ENCODE measurements around the gene SENP1.

The SENP1 gene

GRCh38 chr12:48030173-48030650 is 75.7 kb downstream of the SENP1 start:
- Histone ChIP-seq H3K9ac (ENCODE audit: low read depth, low read length) (no peak overlapping the region), H3K27me3 (ENCODE audit: control insufficient read depth, insufficient read depth, low read length) (peaks cover 100% of the 10 kb centered on the region), H3K4me3 (ENCODE audit: low read depth, low read length) (no peak overlapping the region), H3K9me3 (ENCODE audit: control insufficient read depth, insufficient read depth, low read length) (no peaks in the 10 kb centered on the region), H3K36me3 (ENCODE audit: control insufficient read depth, insufficient read depth, low read length) (no peaks in the 10 kb centered on the region), H3K4me1 (ENCODE audit: control insufficient read depth, insufficient read depth, low read length) (no peaks in the 10 kb centered on the region)

- H3K36me3 ChIP-seq (ENCODE audit: control insufficient read depth, insufficient read depth, low read length), result no peaks in the 10 kb centered on the region
- H3K4me3 ChIP-seq (ENCODE audit: low read depth, low read length), result no peak overlapping the region
- no peaks in the 10 kb centered on the region for H3K4me1 ChIP-seq (ENCODE audit: control insufficient read depth, insufficient read depth, low read length)
- no peak overlapping the region for H3K9ac ChIP-seq (ENCODE audit: low read depth, low read length)
- peaks cover 100% of the 10 kb centered on the region for H3K27me3 ChIP-seq (ENCODE audit: control insufficient read depth, insufficient read depth, low read length)
- no peaks in the 10 kb centered on the region for H3K9me3 ChIP-seq (ENCODE audit: control insufficient read depth, insufficient read depth, low read length)
These were observed 76.2 kb downstream of the SENP1 start for GRCh38 chr12:48029491-48030172.

GRCh38 chr12:48028541-48029431 is 77.1 kb downstream of the SENP1 start:
- Histone ChIP-seq H3K36me3 (ENCODE audit: control insufficient read depth, insufficient read depth, low read length) (no peaks in the 10 kb centered on the region), H3K27me3 (ENCODE audit: control insufficient read depth, insufficient read depth, low read length) (peaks cover 100% of the 10 kb centered on the region), H3K4me1 (ENCODE audit: control insufficient read depth, insufficient read depth, low read length) (peaks cover 1% of the 10 kb centered on the region), H3K9me3 (ENCODE audit: control insufficient read depth, insufficient read depth, low read length) (no peaks in the 10 kb centered on the region), H3K4me3 (ENCODE audit: low read depth, low read length) (no peak overlapping the region), H3K9ac (ENCODE audit: low read depth, low read length) (no peak overlapping the region)

DNA sequence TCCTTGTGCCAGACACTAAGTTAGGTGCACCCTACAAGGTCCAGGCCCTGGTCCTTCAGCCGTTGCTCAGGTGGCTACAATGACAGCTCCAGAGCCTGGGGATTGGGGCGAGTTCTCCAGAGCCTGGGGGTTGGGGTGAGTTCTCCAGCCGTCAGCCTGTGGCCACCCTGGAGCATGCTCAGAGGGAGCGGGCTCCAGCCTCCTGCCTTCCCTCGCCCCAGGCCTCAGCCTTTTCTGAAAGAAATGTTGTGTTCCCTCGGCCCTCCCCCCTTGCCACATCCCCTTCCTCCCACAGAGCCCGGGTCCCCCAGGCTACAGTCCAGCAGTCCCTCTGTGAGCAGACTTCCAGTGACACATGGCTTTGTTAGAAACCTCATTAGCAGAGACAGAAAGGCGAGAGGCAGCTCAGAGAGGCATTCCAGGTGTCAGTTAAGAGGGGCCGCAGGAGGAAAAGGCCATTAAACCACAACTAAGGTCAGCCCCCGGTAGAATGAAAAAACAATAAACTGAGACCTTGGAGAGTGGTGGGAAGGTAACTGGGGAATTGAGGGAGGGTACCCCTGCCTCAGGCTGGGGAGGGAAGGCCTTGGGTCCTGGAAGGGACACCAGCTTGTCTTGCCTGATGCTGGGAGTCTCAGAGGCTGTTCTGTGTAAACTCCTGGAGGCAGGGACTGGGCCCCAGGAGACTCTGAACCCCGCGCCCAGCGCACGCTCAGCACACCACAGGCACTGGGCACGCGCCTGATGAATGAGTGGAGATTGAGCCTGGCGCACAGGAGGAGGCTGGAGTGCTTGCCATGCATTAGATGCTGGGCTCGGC is 78.5 kb downstream of the SENP1 start:
- Histone ChIP-seq H3K9ac (ENCODE audit: low read depth, low read length) (no peak overlapping the region), H3K27me3 (ENCODE audit: control insufficient read depth, insufficient read depth, low read length) (peaks cover 100% of the 10 kb centered on the region)

DNA sequence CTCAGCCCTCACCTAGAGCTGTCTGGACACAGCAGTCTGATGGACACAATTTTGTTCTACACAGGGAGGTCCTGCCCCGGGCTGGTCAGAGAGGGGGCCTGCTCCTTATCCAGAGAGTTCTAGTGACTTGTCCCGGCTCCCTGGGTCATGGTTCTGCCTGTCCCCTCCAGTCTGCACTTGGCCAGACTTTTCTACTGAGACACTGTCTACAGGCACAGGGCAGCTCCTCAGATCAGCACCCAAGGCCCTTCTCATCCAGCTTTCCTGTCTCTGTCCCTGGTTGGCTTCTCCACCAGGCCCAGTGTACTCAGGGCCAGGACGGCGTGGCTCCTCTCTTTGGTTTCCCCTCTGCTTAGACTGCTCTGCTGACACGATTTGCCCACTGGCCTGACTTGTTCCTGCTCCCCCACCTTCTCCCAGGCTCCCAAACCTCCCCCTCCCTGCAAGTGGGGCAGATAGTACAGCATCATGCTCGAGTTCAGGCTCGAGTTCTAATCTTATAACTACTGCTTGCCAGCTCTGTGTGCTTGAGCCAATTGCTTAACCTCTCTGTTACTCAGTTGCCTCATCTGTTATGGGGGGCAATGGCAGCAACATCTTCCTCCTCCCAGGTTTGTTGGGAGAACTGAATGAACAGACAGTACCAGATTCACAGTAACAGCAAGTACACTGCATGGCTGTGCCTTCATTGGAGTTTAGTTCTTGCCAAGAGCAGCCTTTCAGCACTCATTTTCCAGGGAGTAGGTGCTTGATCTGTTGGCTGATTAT is 79.6 kb downstream of the SENP1 start:
- peaks cover 98% of the 10 kb centered on the region for H3K27me3 ChIP-seq (ENCODE audit: control insufficient read depth, insufficient read depth, low read length)
- no peak overlapping the region for H3K9ac ChIP-seq (ENCODE audit: low read depth, low read length)
- no peaks in the 10 kb centered on the region for H3K9me3 ChIP-seq (ENCODE audit: control insufficient read depth, insufficient read depth, low read length)
- H3K4me1 ChIP-seq (ENCODE audit: control insufficient read depth, insufficient read depth, low read length), result peaks cover 10% of the 10 kb centered on the region
- no peaks in the 10 kb centered on the region for H3K36me3 ChIP-seq (ENCODE audit: control insufficient read depth, insufficient read depth, low read length)
- H3K4me3 ChIP-seq (ENCODE audit: low read depth, low read length), result peak overlapping the region; percentile 5

More for the DNA sequence above, 78.5 kb downstream of the SENP1 start:
- Histone ChIP-seq H3K4me3 (ENCODE audit: low read depth, low read length) (peak overlapping the region; percentile 18), H3K9me3 (ENCODE audit: control insufficient read depth, insufficient read depth, low read length) (no peaks in the 10 kb centered on the region), H3K4me1 (ENCODE audit: control insufficient read depth, insufficient read depth, low read length) (peaks cover 10% of the 10 kb centered on the region), H3K36me3 (ENCODE audit: control insufficient read depth, insufficient read depth, low read length) (no peaks in the 10 kb centered on the region)

DNA sequence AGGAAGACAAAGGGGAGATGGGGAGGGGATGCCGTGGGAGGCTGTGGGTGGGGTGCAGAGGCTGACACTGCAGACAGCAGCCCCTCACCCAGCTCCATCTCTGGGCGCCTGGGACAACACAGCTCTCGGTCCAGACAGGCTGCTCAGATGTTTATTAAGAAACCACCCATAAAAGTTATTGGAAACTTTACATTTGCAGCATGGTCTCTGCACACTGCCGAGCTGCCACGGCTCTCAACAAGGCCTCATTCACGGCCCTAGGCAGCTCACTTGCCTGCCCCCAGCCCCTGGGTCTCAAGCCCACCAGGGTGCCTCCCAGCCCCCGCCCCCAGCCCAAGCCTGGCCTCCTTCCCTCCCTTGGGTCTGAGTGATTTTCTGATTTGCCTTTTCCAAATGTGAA is 80.6 kb downstream of the SENP1 start:
- H3K4me3 ChIP-seq (ENCODE audit: low read depth, low read length), result no peak overlapping the region
- H3K36me3 ChIP-seq (ENCODE audit: control insufficient read depth, insufficient read depth, low read length), result no peaks in the 10 kb centered on the region
- no peaks in the 10 kb centered on the region for H3K9me3 ChIP-seq (ENCODE audit: control insufficient read depth, insufficient read depth, low read length)
- H3K9ac ChIP-seq (ENCODE audit: low read depth, low read length), result no peak overlapping the region
- peaks cover 10% of the 10 kb centered on the region for H3K4me1 ChIP-seq (ENCODE audit: control insufficient read depth, insufficient read depth, low read length)
- H3K27me3 ChIP-seq (ENCODE audit: control insufficient read depth, insufficient read depth, low read length), result peaks cover 98% of the 10 kb centered on the region

GRCh38 chr12:48024735-48025134 is 81.1 kb downstream of the SENP1 start:
- H3K36me3 ChIP-seq (ENCODE audit: control insufficient read depth, insufficient read depth, low read length), result no peaks in the 10 kb centered on the region
- H3K4me1 ChIP-seq (ENCODE audit: control insufficient read depth, insufficient read depth, low read length), result peaks cover 10% of the 10 kb centered on the region
- no peak overlapping the region for H3K4me3 ChIP-seq (ENCODE audit: low read depth, low read length)
- H3K27me3 ChIP-seq (ENCODE audit: control insufficient read depth, insufficient read depth, low read length), result peaks cover 98% of the 10 kb centered on the region
- H3K9ac ChIP-seq (ENCODE audit: low read depth, low read length), result no peak overlapping the region
- no peaks in the 10 kb centered on the region for H3K9me3 ChIP-seq (ENCODE audit: control insufficient read depth, insufficient read depth, low read length)

GRCh38 chr12:48023386-48023785 is 82.5 kb downstream of the SENP1 start:
- Histone ChIP-seq H3K9me3 (ENCODE audit: control insufficient read depth, insufficient read depth, low read length) (no peaks in the 10 kb centered on the region), H3K4me1 (ENCODE audit: control insufficient read depth, insufficient read depth, low read length) (peaks cover 10% of the 10 kb centered on the region), H3K9ac (ENCODE audit: low read depth, low read length) (no peak overlapping the region), H3K4me3 (ENCODE audit: low read depth, low read length) (peak overlapping the region; percentile 8), H3K36me3 (ENCODE audit: control insufficient read depth, insufficient read depth, low read length) (no peaks in the 10 kb centered on the region), H3K27me3 (ENCODE audit: control insufficient read depth, insufficient read depth, low read length) (peaks cover 98% of the 10 kb centered on the region)

DNA sequence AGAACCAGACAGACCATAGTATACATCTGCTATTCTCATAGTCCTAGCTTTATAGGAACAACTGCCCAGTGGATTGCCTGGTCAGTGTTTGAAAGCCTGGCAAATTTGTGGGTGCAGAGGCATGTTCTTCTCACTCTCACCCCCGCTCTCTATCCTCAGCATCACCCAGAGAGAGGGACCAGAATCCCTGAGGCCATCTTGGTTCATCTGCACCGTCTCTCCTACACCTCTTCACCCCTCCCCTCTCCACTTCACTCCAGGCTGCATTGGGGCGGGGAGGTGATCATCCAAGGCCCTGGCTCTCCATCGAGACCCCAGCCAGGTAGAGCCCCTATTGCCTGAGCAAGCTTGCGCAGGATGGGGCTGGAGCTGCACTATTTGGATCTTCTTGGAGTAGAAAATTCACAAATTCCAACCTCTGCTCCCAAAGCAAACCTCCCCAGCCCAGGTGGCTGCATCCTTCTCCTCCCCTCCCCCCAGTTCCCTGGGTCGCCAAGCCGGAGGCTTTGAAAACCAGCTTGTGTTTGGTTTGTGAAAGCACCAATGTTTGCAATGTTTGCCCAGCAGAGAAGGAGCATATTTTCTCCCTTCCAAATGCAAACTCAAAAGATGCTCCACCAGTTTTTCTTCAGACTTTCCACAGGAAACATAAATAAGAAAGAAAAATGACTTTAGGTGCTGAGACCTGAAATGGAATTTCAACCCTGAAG is 83.0 kb downstream of the SENP1 start:
- Histone ChIP-seq H3K36me3 (ENCODE audit: control insufficient read depth, insufficient read depth, low read length) (no peaks in the 10 kb centered on the region), H3K27me3 (ENCODE audit: control insufficient read depth, insufficient read depth, low read length) (peaks cover 98% of the 10 kb centered on the region), H3K9me3 (ENCODE audit: control insufficient read depth, insufficient read depth, low read length) (no peaks in the 10 kb centered on the region), H3K4me1 (ENCODE audit: control insufficient read depth, insufficient read depth, low read length) (peaks cover 10% of the 10 kb centered on the region), H3K9ac (ENCODE audit: low read depth, low read length) (no peak overlapping the region), H3K4me3 (ENCODE audit: low read depth, low read length) (peak overlapping the region; percentile 20)

- Histone ChIP-seq H3K4me3 (ENCODE audit: low read depth, low read length) (no peak overlapping the region), H3K9me3 (ENCODE audit: control insufficient read depth, insufficient read depth, low read length) (no peaks in the 10 kb centered on the region), H3K36me3 (ENCODE audit: control insufficient read depth, insufficient read depth, low read length) (no peaks in the 10 kb centered on the region), H3K9ac (ENCODE audit: low read depth, low read length) (no peak overlapping the region), H3K4me1 (ENCODE audit: control insufficient read depth, insufficient read depth, low read length) (peaks cover 10% of the 10 kb centered on the region), H3K27me3 (ENCODE audit: control insufficient read depth, insufficient read depth, low read length) (peaks cover 98% of the 10 kb centered on the region)
These were observed 83.7 kb downstream of the SENP1 start for GRCh38 chr12:48022180-48022521.

Data from iPS-15b (cell line).